ENCODE data around the gene TFDP1.

TFDP1 gene

DNA sequence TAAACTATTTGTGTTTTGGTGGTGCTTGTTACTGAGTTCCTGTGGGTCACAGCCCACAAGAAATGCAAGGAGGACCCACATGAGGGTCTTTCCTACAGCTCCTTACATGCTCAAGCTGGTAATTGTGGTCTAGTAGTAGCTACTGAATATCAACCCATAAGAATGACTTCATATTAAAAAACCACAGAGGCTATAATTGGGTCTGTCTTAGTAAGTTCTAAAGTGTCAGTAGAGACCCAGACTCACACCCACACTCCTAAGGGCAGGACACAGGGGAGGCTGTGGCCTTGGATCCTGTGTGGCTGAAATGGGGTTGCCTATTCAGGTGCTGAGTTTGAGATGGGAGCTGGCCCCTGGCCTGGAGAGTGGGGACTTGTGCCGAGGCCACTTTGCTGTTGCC is 19.6 kb downstream of the TFDP1 start:
- Histone ChIP-seq H3K4me3 (ENCODE audit: low read depth, low read length, poor library complexity, severe bottlenecking) (no peak overlapping the region), H3K9me2 (ENCODE audit: low read depth, low read length) (no peaks in the 10 kb centered on the region), H3K4me2 (ENCODE audit: low read length) (no peak overlapping the region), H3K79me2 (ENCODE audit: insufficient read depth, low read length) (peaks cover 86% of the 10 kb centered on the region), H3K27ac (ENCODE audit: low read depth, low read length, poor library complexity, severe bottlenecking) (no peak overlapping the region), H3K9me3 (ENCODE audit: low read length) (peaks cover 13% of the 10 kb centered on the region), H3F3A (ENCODE audit: insufficient read depth, low read length) (no peaks in the 10 kb centered on the region), H3K27me3 (ENCODE audit: insufficient read depth, low read length) (no peaks in the 10 kb centered on the region), H3K4me1 (ENCODE audit: insufficient read depth, low read length, severe bottlenecking) (peaks cover 9% of the 10 kb centered on the region), H3K36me3 (ENCODE audit: insufficient read depth, low read length) (peaks cover 88% of the 10 kb centered on the region), H2AFZ (ENCODE audit: low read length) (no peak overlapping the region), H3K9ac (ENCODE audit: low read length) (no peak overlapping the region), H4K20me1 (ENCODE audit: insufficient read depth, low read length) (no peaks in the 10 kb centered on the region)
- TF ChIP-seq, protein P1, sequence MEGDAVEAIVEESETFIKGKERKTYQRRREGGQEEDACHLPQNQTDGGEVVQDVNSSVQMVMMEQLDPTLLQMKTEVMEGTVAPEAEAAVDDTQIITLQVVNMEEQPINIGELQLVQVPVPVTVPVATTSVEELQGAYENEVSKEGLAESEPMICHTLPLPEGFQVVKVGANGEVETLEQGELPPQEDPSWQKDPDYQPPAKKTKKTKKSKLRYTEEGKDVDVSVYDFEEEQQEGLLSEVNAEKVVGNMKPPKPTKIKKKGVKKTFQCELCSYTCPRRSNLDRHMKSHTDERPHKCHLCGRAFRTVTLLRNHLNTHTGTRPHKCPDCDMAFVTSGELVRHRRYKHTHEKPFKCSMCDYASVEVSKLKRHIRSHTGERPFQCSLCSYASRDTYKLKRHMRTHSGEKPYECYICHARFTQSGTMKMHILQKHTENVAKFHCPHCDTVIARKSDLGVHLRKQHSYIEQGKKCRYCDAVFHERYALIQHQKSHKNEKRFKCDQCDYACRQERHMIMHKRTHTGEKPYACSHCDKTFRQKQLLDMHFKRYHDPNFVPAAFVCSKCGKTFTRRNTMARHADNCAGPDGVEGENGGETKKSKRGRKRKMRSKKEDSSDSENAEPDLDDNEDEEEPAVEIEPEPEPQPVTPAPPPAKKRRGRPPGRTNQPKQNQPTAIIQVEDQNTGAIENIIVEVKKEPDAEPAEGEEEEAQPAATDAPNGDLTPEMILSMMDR (IDR thresholded peaks at IDR 0.05; ENCODE audit: low read length): no peak
- TF ChIP-seq EZH2 (IDR thresholded peaks at IDR 0.05; ENCODE audit: borderline replicate concordance, low read length): no peak

DNA sequence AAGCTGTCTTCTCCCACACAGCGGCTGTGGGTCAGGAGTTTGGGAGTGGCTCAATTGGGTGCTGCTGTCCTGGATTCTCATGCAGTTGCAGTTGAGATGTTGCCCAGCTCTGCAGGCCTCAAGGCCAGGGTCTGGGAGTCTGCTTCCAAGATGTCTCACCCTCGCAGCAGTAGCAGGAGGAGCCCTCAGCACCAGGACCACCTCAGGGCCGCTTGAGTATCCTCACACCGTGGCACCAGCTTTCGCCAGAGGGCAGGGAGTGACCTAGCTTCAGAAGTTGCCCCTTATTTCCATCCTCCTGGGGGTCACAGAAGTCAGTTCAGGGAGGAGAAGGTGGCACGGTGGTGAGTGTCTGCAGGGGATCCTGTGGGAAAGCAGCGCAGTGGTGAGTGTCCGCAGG is 20.9 kb downstream of the TFDP1 start:
- no peak for TF ChIP-seq EZH2 (IDR thresholded peaks at IDR 0.05; ENCODE audit: borderline replicate concordance, low read length)
- TF ChIP-seq, protein P1 (IDR thresholded peaks at IDR 0.05; ENCODE audit: low read length): no peak
- H2AFZ ChIP-seq (ENCODE audit: low read length): no peak overlapping the region
- H3K4me1 ChIP-seq (ENCODE audit: insufficient read depth, low read length, severe bottlenecking): peaks cover 9% of the 10 kb centered on the region
- no peak overlapping the region for H3K4me3 ChIP-seq (ENCODE audit: low read depth, low read length, poor library complexity, severe bottlenecking)
- no peak overlapping the region for H3K27ac ChIP-seq (ENCODE audit: low read depth, low read length, poor library complexity, severe bottlenecking)
- H3K4me2 ChIP-seq (ENCODE audit: low read length): no peak overlapping the region
- H3K36me3 ChIP-seq (ENCODE audit: insufficient read depth, low read length): peaks cover 88% of the 10 kb centered on the region
- no peaks in the 10 kb centered on the region for H4K20me1 ChIP-seq (ENCODE audit: insufficient read depth, low read length)
- no peaks in the 10 kb centered on the region for H3K27me3 ChIP-seq (ENCODE audit: insufficient read depth, low read length)
- H3K9me3 ChIP-seq (ENCODE audit: low read length): peaks cover under 1% of the 10 kb centered on the region
- no peaks in the 10 kb centered on the region for H3F3A ChIP-seq (ENCODE audit: insufficient read depth, low read length)
- no peak overlapping the region for H3K9ac ChIP-seq (ENCODE audit: low read length)
- H3K79me2 ChIP-seq (ENCODE audit: insufficient read depth, low read length): peaks cover 86% of the 10 kb centered on the region
- H3K9me2 ChIP-seq (ENCODE audit: low read depth, low read length): no peaks in the 10 kb centered on the region

DNA sequence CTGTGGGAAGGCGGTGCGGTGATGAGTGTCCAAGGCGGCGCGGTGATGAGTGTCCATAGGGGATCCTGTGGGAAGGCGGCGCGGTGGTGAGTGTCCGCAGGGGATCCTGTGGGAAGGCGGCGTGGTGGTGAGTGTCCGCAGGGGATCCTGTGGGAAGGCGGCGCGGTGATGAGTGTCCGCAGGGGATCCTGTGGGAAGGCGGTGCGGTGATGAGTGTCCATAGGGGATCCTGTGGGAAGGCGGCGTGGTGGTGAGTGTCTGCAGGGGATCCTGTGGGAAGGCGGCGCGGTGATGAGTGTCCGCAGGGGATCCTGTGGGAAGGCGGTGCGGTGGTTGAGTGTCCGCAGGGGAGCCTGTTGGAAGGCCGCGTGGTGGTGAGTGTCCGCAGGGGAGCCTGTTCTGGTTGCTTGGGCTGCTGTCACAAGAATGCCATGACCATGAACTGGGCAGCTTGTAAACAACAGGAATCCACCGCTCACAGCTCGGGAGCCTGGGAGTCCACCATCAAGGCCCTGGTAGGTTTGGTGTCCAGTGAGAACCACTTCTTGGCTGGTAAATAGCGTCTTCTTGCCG is 21.4 kb downstream of the TFDP1 start:
- H3K4me1 ChIP-seq (ENCODE audit: insufficient read depth, low read length, severe bottlenecking): peaks cover 9% of the 10 kb centered on the region
- TF ChIP-seq, protein P1 (IDR thresholded peaks at IDR 0.05; ENCODE audit: low read length): no peak
- TF ChIP-seq EZH2 (IDR thresholded peaks at IDR 0.05; ENCODE audit: borderline replicate concordance, low read length): no peak
- H3K79me2 ChIP-seq (ENCODE audit: insufficient read depth, low read length): peaks cover 86% of the 10 kb centered on the region
- peaks cover 88% of the 10 kb centered on the region for H3K36me3 ChIP-seq (ENCODE audit: insufficient read depth, low read length)
- no peak overlapping the region for H3K27ac ChIP-seq (ENCODE audit: low read depth, low read length, poor library complexity, severe bottlenecking)
- H3F3A ChIP-seq (ENCODE audit: insufficient read depth, low read length): no peaks in the 10 kb centered on the region
- H3K4me2 ChIP-seq (ENCODE audit: low read length): no peak overlapping the region
- no peaks in the 10 kb centered on the region for H3K9me3 ChIP-seq (ENCODE audit: low read length)
- no peak overlapping the region for H2AFZ ChIP-seq (ENCODE audit: low read length)
- H4K20me1 ChIP-seq (ENCODE audit: insufficient read depth, low read length): no peaks in the 10 kb centered on the region
- H3K27me3 ChIP-seq (ENCODE audit: insufficient read depth, low read length): no peaks in the 10 kb centered on the region
- no peak overlapping the region for H3K9ac ChIP-seq (ENCODE audit: low read length)
- no peak overlapping the region for H3K4me3 ChIP-seq (ENCODE audit: low read depth, low read length, poor library complexity, severe bottlenecking)
- no peaks in the 10 kb centered on the region for H3K9me2 ChIP-seq (ENCODE audit: low read depth, low read length)
